ENCODE results near the gene PRR16.

Gene PRR16

GRCh38 chr5:120717381-120717780, 253.3 kb downstream of the PRR16 start:
- no peaks in the 10 kb centered on the region for H3K36me3 Mint-ChIP-seq (ENCODE audit: low read depth)
- H3K4me1 Mint-ChIP-seq = no peaks in the 10 kb centered on the region
- TF ChIP-seq CTCF (IDR thresholded peaks at IDR 0.05; ENCODE audit: unreplicated experiment in 3 of 3) = no peak
- H3K9me3 Mint-ChIP-seq = no peaks in the 10 kb centered on the region
- no peaks in the 10 kb centered on the region for H3K27me3 Mint-ChIP-seq (ENCODE audit: low read depth)
- H3K27ac Mint-ChIP-seq = no peak overlapping the region
- H3K4me3 Mint-ChIP-seq = no peak overlapping the region

- H3K4me1 Mint-ChIP-seq = no peaks in the 10 kb centered on the region
- no peak overlapping the region for H3K27ac Mint-ChIP-seq
- no peaks in the 10 kb centered on the region for H3K9me3 Mint-ChIP-seq
- no peak overlapping the region for H3K4me3 Mint-ChIP-seq
- no peaks in the 10 kb centered on the region for H3K36me3 Mint-ChIP-seq (ENCODE audit: low read depth)
- H3K27me3 Mint-ChIP-seq (ENCODE audit: low read depth) = peaks cover 4% of the 10 kb centered on the region
- no peak for TF ChIP-seq CTCF (IDR thresholded peaks at IDR 0.05; ENCODE audit: unreplicated experiment in 3 of 3)
Observed at GRCh38 chr5:120730214-120730613, 266.1 kb downstream of the PRR16 start.

DNA sequence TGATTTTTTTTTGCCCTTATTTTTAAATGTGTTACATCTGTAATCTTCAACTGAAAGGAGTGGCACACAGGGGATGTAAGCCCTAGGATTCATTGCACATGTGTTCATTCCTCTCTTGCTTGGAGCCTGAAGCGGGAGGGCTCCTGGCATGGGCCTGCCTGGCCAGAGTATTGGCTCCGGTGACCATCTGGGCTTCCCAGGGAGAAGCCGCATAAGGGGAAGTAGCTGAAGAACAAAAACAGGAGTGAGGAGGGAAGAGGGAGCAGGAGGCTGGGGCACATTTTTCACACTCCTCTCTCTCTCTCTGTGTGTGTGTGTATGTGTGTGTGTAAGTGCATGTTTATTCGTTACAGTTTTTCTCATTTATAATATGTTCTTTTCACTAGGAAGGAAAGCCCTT, 269.9 kb downstream of the PRR16 start:
- Mint-ChIP-seq H3K27ac (no peak overlapping the region), H3K4me1 (no peaks in the 10 kb centered on the region), H3K27me3 (ENCODE audit: low read depth) (peaks cover 4% of the 10 kb centered on the region), H3K36me3 (ENCODE audit: low read depth) (no peaks in the 10 kb centered on the region), H3K4me3 (no peak overlapping the region), H3K9me3 (no peaks in the 10 kb centered on the region)
- TF ChIP-seq CTCF (IDR thresholded peaks at IDR 0.05; ENCODE audit: unreplicated experiment in 3 of 3) = no peak

DNA sequence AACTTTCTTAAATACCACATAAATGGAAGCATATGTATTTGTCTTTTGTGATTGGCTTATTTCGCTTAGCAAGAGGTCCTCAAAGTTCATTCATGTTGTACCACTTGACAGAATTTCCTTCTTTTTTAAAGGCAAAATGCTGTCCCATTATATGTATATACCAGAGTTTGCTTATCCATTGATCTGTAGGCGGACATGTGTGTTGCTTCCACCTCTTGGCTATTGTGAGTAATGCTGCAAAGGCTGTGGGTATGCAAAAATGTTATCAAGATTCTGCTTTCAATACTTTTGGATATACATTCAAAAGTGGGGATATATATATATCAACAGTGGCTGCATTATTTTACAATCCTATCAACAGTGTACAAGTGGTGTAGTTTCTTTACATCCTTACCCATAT, 271.0 kb downstream of the PRR16 start:
- Mint-ChIP-seq H3K27me3 (ENCODE audit: low read depth) (peaks cover 4% of the 10 kb centered on the region), H3K36me3 (ENCODE audit: low read depth) (no peaks in the 10 kb centered on the region), H3K27ac (no peak overlapping the region), H3K9me3 (no peaks in the 10 kb centered on the region), H3K4me1 (no peaks in the 10 kb centered on the region), H3K4me3 (no peak overlapping the region)
- no peak for TF ChIP-seq CTCF (IDR thresholded peaks at IDR 0.05; ENCODE audit: unreplicated experiment in 3 of 3)

All from nephron (organoid).